GM23338 (cell line): ENCODE results near the gene SIK2. TPM values are rescaled to one million over a fixed set of nuclear protein-coding genes. Genes with fewer than 3 reads are reported as not detected.
A peak's percentile ranks its signal among the peaks of the same experiment; 100 is the strongest.

ENCODE experiments used
- ATAC-seq: fragments of 200-7000 bp; cut with Tn5 transposase; 3 replicates; pipeline ENCODE4 v1.9.1; 2020
- DNase-seq: peaks from one replicate; pipeline ENCODE4 v3.0.0-alpha.2; 2015; ENCODE audit warnings: low spot score
- H2AFZ ChIP-seq: fragments of 200-600 bp; sonication (generic); 2 replicates; pipeline ENCODE4 v1.8.0; 2016; ENCODE audit warnings: antibody characterized with exemption, mild to moderate bottlenecking, moderate library complexity
- H3F3A ChIP-seq: fragments of 200-600 bp; sonication (generic); replicated peaks from 2 replicates; pipeline ENCODE4 v1.8.0; 2017; ENCODE audit warnings: antibody characterized with exemption, mixed run types, low read depth
- H3K27ac ChIP-seq: fragments of 200-600 bp; sonication (generic); 2 replicates; pipeline ENCODE4 v1.6.1; 2016; ENCODE audit warnings: low read depth
- H3K27me3 ChIP-seq: fragments of 200-600 bp; sonication (generic); 2 replicates; pipeline ENCODE4 v1.8.0; 2016; ENCODE audit warnings: mild to moderate bottlenecking, mixed run types, moderate library complexity; ENCODE audit not compliant: insufficient read depth
- H3K36me3 ChIP-seq: fragments of 200-600 bp; sonication (generic); 2 replicates; pipeline ENCODE4 v1.8.0; 2016; ENCODE audit warnings: mild to moderate bottlenecking; ENCODE audit not compliant: insufficient read depth
- H3K4me1 ChIP-seq: fragments of 200-600 bp; sonication (generic); 2 replicates; pipeline ENCODE4 v1.8.0; 2016; ENCODE audit warnings: mild to moderate bottlenecking, moderate library complexity; ENCODE audit not compliant: insufficient read depth
- H3K4me2 ChIP-seq: fragments of 200-600 bp; sonication (generic); 2 replicates; pipeline ENCODE4 v1.7.1; 2017; ENCODE audit warnings: mixed run types
- H3K4me3 ChIP-seq: fragments of 200-600 bp; sonication (generic); 2 replicates; pipeline ENCODE4 v1.6.1; 2016; ENCODE audit warnings: mixed run types
- H3K79me2 ChIP-seq: fragments of 200-600 bp; sonication (generic); replicated peaks from 2 replicates; pipeline ENCODE4 v1.8.0; 2017; ENCODE audit warnings: mild to moderate bottlenecking; ENCODE audit not compliant: insufficient read depth
- H3K9me2 ChIP-seq: fragments of 200-600 bp; sonication (generic); 2 replicates; pipeline ENCODE4 v1.8.0; 2017; ENCODE audit not compliant: insufficient read depth
- H4K20me1 ChIP-seq: fragments of 200-600 bp; sonication (generic); replicated peaks from 2 replicates; pipeline ENCODE4 v1.8.0; 2017; ENCODE audit warnings: mild to moderate bottlenecking; ENCODE audit not compliant: insufficient read depth
- H3K27ac Mint-ChIP-seq: 2 replicates; pipeline ENCODE4 v1.8.0; 2020; ENCODE audit warnings: inconsistent platforms, mild to moderate bottlenecking, moderate library complexity, mixed read lengths
- H3K27me3 Mint-ChIP-seq: 3 replicates; pipeline ENCODE4 v1.8.0; 2022; ENCODE audit warnings: low read depth, mild to moderate bottlenecking, moderate library complexity, mixed read lengths, inconsistent platforms; ENCODE audit not compliant: insufficient read depth, poor library complexity
- H3K36me3 Mint-ChIP-seq: 3 replicates; pipeline ENCODE4 v1.8.0; 2021; ENCODE audit warnings: low read depth, mild to moderate bottlenecking, inconsistent platforms, moderate library complexity, mixed read lengths
- H3K4me1 Mint-ChIP-seq: 3 replicates; pipeline ENCODE4 v1.8.0; 2020; ENCODE audit warnings: mild to moderate bottlenecking, inconsistent platforms, mixed read lengths
- H3K4me3 Mint-ChIP-seq: 3 replicates; pipeline ENCODE4 v1.8.0; 2021; ENCODE audit warnings: moderate library complexity, mild to moderate bottlenecking, inconsistent platforms, mixed read lengths
- H3K9me3 Mint-ChIP-seq: 3 replicates; pipeline ENCODE4 v1.8.0; 2020; ENCODE audit warnings: moderate library complexity, mild to moderate bottlenecking, inconsistent platforms, mixed read lengths
- CTCF ChIP-seq, 2 experiments: fragments of 200-600 bp in 1 of 2; sonication (generic) in 1 of 2; conservative IDR thresholded peaks; 2 replicates each; pipeline versions ENCODE4 v1.5.1 to v1.6.1; 2016 to 2017; ENCODE audit warnings: antibody characterized with exemption in 2 of 2, low read depth in 2 of 2, mild to moderate bottlenecking in 2 of 2, moderate library complexity in 1 of 2
- ETS1 ChIP-seq: IDR thresholded peaks from 2 replicates; pipeline ENCODE4 v1.6.1; 2016; ENCODE audit warnings: antibody characterized with exemption
- EZH2phosphoT487 ChIP-seq: fragments of 200-600 bp; sonication (generic); IDR thresholded peaks from one replicate; pipeline ENCODE4 v1.8.1; 2018; ENCODE audit warnings: antibody characterized with exemption; ENCODE audit not compliant: unreplicated experiment
- POLR2AphosphoS5 ChIP-seq: IDR thresholded peaks from 2 replicates; pipeline ENCODE4 v1.6.1; 2016; ENCODE audit warnings: antibody characterized with exemption, low read depth
- REST ChIP-seq: IDR thresholded peaks from one replicate; pipeline ENCODE4 v1.6.1; 2018; ENCODE audit warnings: antibody characterized with exemption; ENCODE audit not compliant: unreplicated experiment
- STAT1 ChIP-seq: IDR thresholded peaks from one replicate; pipeline ENCODE4 v1.6.1; 2016; ENCODE audit warnings: antibody characterized with exemption; ENCODE audit not compliant: unreplicated experiment
- ZNF114 ChIP-seq: fragments of 250-450 bp; sonication (Bioruptor Pico); IDR thresholded peaks from 2 replicates; pipeline ENCODE4 v1.5.0; 2020; ENCODE audit warnings: mild to moderate bottlenecking, moderate library complexity
- ZNF331 ChIP-seq: fragments of 250-450 bp; sonication (Bioruptor Pico); IDR thresholded peaks from 2 replicates; pipeline ENCODE4 v1.5.0; 2020; ENCODE audit warnings: low read depth, mild to moderate bottlenecking, moderate library complexity
- ZNF462 ChIP-seq: fragments of 250-450 bp; sonication (Bioruptor Pico); IDR thresholded peaks from 2 replicates; pipeline ENCODE4 v1.5.0; 2020; ENCODE audit warnings: mild to moderate bottlenecking, moderate library complexity
- polyA plus RNA-seq: library from polyadenylated mRNA; unstranded; fragments of >200 nt; fragmentation: Nextera tagmentation; extraction: Ambion mirVana; gene quantifications from 2 replicates; pipeline ENCODE4 v1.2.1, GENCODE V29; 2016
- total RNA-seq: library from RNA; depleted of rRNA; stranded (reverse); fragments of >200 nt; shearing (Covaris generic); gene quantifications from 2 replicates; pipeline ENCODE4 v1.2.3, GENCODE V29; 2014

The SIK2 gene
- total and polyA plus RNA-seq, 2 experiments from 2014 or later, result 2.3 to 6.7 TPM

GRCh38 chr11:111725621-111726020, 123.4 kb downstream of the SIK2 start:
- no peak for TF ChIP-seq CTCF (conservative IDR thresholded peaks at IDR 0.05; ENCODE audit: low read depth in 2 of 2)
- TF ChIP-seq ETS1, result no peak
- TF ChIP-seq EZH2phosphoT487, result no peak
- no peak for TF ChIP-seq ZNF114 (CRISPR knock-in tag)
- TF ChIP-seq POLR2AphosphoS5, result no peak
- ATAC-seq (no peak), DNase-seq (no peak)
- Histone ChIP-seq H2AFZ (no peak overlapping the region), H3F3A (no peaks in the 10 kb centered on the region), H3K27ac (no peak overlapping the region), H3K9me2 (no peaks in the 10 kb centered on the region), H3K4me1 (peaks cover 7% of the 10 kb centered on the region), H3K36me3 (0 out of 2 replicates have a peak, but pooled peaks cover 3% of the 10 kb centered on the region), H3K79me2 (no peaks in the 10 kb centered on the region), H4K20me1 (peaks cover 6% of the 10 kb centered on the region; the same call in 1 of the 2 replicates), H3K27me3 (no peaks in the 10 kb centered on the region), H3K4me2 (no peak overlapping the region), H3K4me3 (no peak overlapping the region)
- H3K4me1 Mint-ChIP-seq, result peaks cover 17% of the 10 kb centered on the region
- peaks cover 34% of the 10 kb centered on the region for H3K36me3 Mint-ChIP-seq
- H3K27me3 Mint-ChIP-seq, result peaks cover 8% of the 10 kb centered on the region
- H3K4me3 Mint-ChIP-seq, result no peak overlapping the region
- H3K27ac Mint-ChIP-seq, result no peak overlapping the region
- H3K9me3 Mint-ChIP-seq, result no peaks in the 10 kb centered on the region

- peaks cover 17% of the 10 kb centered on the region for H3K4me1 Mint-ChIP-seq
- Histone ChIP-seq H3K27me3 (no peaks in the 10 kb centered on the region), H3K79me2 (no peaks in the 10 kb centered on the region), H3K27ac (no peak overlapping the region), H3F3A (no peaks in the 10 kb centered on the region), H3K9me2 (no peaks in the 10 kb centered on the region), H3K4me2 (no peak overlapping the region), H3K4me3 (no peak overlapping the region), H4K20me1 (peaks cover 6% of the 10 kb centered on the region; the same call in 1 of the 2 replicates), H2AFZ (no peak overlapping the region), H3K4me1 (peaks cover 7% of the 10 kb centered on the region), H3K36me3 (0 out of 2 replicates have a peak, but pooled peaks cover 2% of the 10 kb centered on the region)
- H3K4me3 Mint-ChIP-seq, result no peak overlapping the region
- H3K9me3 Mint-ChIP-seq, result no peaks in the 10 kb centered on the region
- peak overlapping the region; percentile 20; the same call in 1 of the 2 replicates for H3K27ac Mint-ChIP-seq
- H3K36me3 Mint-ChIP-seq, result peaks cover 31% of the 10 kb centered on the region
- peaks cover 8% of the 10 kb centered on the region for H3K27me3 Mint-ChIP-seq
- DNase-seq, result no peak
- no peak for ATAC-seq
- no peak for TF ChIP-seq ZNF114 (CRISPR knock-in tag)
- no peak for TF ChIP-seq STAT1
- TF ChIP-seq REST, result no peak
- TF ChIP-seq ZNF462 (CRISPR knock-in tag), result no peak
- TF ChIP-seq ZNF331, result no peak
Observed at GRCh38 chr11:111726301-111726713, 124.1 kb downstream of the SIK2 start.
